ENCODE results near the gene MYT1. TPM values are rescaled to one million over a fixed set of nuclear protein-coding genes. Genes with fewer than 3 reads are reported as not detected.

MYT1 gene
- total and polyA plus RNA-seq, 2 of the 13 experiments (the other 11 are each of a cell fraction or from before 2014, with no cell fraction given) = 0.58 to 2.5 TPM

- ATAC-seq (no peak), DNase-seq (ENCODE audit: low spot score) (no peak), FAIRE-seq (no peak)
- Histone ChIP-seq H3K4me3 (replicated peaks in 1 of 3; ENCODE audit: insufficient read depth in 1 of 3, low read depth in 2 of 3, low read length in 3 of 3) (no peak overlapping the region), H3K27me3 (ENCODE audit: control insufficient read depth in 1 of 2, insufficient read depth in 2 of 2, low read length in 2 of 2) (peaks cover 4 to 41% of the 10 kb centered on the region in 2 experiments; a peak in 3 of 5 replicates), H3K36me3 (replicated peaks in 1 of 2; ENCODE audit: control insufficient read depth in 1 of 2, insufficient read depth in 2 of 2, low read length in 2 of 2) (no peaks in the 10 kb centered on the region), H3K27ac (ENCODE audit: extremely low read length, insufficient read depth, low read length) (no peak overlapping the region), H3K9ac (ENCODE audit: insufficient read depth, low read depth, low read length) (no peak overlapping the region), H3K79me2 (ENCODE audit: insufficient read depth, low read length) (no peaks in the 10 kb centered on the region), H3K4me1 (ENCODE audit: insufficient read depth, low read length) (peaks cover 2% of the 10 kb centered on the region; the same call in 1 of the 2 replicates), H3K9me3 (ENCODE audit: low read length) (no peaks in the 10 kb centered on the region), H2AFZ (ENCODE audit: low read length) (no peak overlapping the region), H4K20me1 (ENCODE audit: insufficient read depth, low read length) (no peaks in the 10 kb centered on the region), H3K4me2 (ENCODE audit: low read depth, low read length) (no peak overlapping the region)
- in situ Hi-C loops (cut with HindIII; ENCODE audit: extremely low pct_ligation_motif_present, low pct_unique_long_range_greater_than_20kb) (no loop called here), intact Hi-C loops (cut with micrococcal nuclease; ENCODE audit: unreplicated experiment) (no loop called here)
- ChIA-PET POLR2A (no interaction called here), CTCF (ENCODE audit: low intra/inter-chr PET ratio, low total read pairs) (no interaction called here)
- BruUV-seq (replicated peaks) = no TSS peak
- 24% methylated on average over 6 of the region's 6 CpGs for WGBS (ENCODE audit: low lambda C conversion rate)
- no peak for TF ChIP-seq ARNTL (CRISPR knock-in tag; IDR thresholded peaks at IDR 0.05)
- peak; percentile 6; the same call in 1 of the 2 replicates for TF ChIP-seq USF2 (IDR thresholded peaks at IDR 0.05; ENCODE audit: low read depth, low read length)
- TF ChIP-seq USF2 (CRISPR knock-in tag; IDR thresholded peaks at IDR 0.05; ENCODE audit: borderline replicate concordance) = no peak
- no peak for TF ChIP-seq ZNF569 (CRISPR knock-in tag; IDR thresholded peaks at IDR 0.05; ENCODE audit: borderline replicate concordance)
- TF ChIP-seq ZMAT3 (CRISPR knock-in tag; conservative IDR thresholded peaks at IDR 0.05) = no peak
- TF ChIP-seq FOXA1 (IDR thresholded peaks at IDR 0.05) = peak; percentile 44; the same call in 1 of the 2 replicates
- no peak for TF ChIP-seq FOXA1 (CRISPR knock-in tag; IDR thresholded peaks at IDR 0.05)
- 0 out of 2 replicates have a peak, but pooled peaks have one; percentile 37 for TF ChIP-seq HOXA9 (CRISPR knock-in tag; IDR thresholded peaks at IDR 0.05; ENCODE audit: borderline replicate concordance)
- TF ChIP-seq FOXP1 (IDR thresholded peaks at IDR 0.05) = peak; percentile 58
- TF ChIP-seq FOXP1 (CRISPR knock-in tag; IDR thresholded peaks at IDR 0.05) = no peak
- TF ChIP-seq FOXK2 (IDR thresholded peaks at IDR 0.05) = peak; percentile 52; the same call in 1 of the 2 replicates
- TF ChIP-seq NBN (conservative IDR thresholded peaks at IDR 0.05) = peak; percentile 98; the same call in 1 of the 2 replicates
- TF ChIP-seq PHB2 (IDR thresholded peaks at IDR 0.05; ENCODE audit: partially characterized antibody) = peak; percentile 53
- 0 out of 2 replicates have a peak, but pooled peaks have one; percentile 57 for TF ChIP-seq ZNF318 (CRISPR knock-in tag; IDR thresholded peaks at IDR 0.05)
- TF ChIP-seq MNT (IDR thresholded peaks at IDR 0.05) = peak; percentile 48
- no peak for TF ChIP-seq KLF9 (CRISPR knock-in tag; IDR thresholded peaks at IDR 0.05; ENCODE audit: low read depth)
Observed at GRCh38 chr20:64179805-64180204, 15.6 kb downstream of the MYT1 start.

All from HepG2 (cell line).